NCI-H2107 treated with DMSO at 0.1 percent for 48 hours (cell line): ENCODE results near the gene GFY.
"Not testable (repeated sequence)": the region's sequence is repeated elsewhere in the genome, so short reads cannot be mapped to it uniquely, and the experiment has no call there.

Experiments
- DNase-seq: peaks from one replicate; lab custom pipeline; 2025; ENCODE audit not compliant: unreplicated experiment; lab: John Stamatoyannopoulos, UW

The GFY gene

GRCh38 chr19:49468746-49469447 lies 43.7 kb downstream of the GFY start:
- DNase-seq: peak; percentile 18

GRCh38 chr19:49469828-49470614 lies 44.8 kb downstream of the GFY start:
- DNase-seq: no peak

DNA sequence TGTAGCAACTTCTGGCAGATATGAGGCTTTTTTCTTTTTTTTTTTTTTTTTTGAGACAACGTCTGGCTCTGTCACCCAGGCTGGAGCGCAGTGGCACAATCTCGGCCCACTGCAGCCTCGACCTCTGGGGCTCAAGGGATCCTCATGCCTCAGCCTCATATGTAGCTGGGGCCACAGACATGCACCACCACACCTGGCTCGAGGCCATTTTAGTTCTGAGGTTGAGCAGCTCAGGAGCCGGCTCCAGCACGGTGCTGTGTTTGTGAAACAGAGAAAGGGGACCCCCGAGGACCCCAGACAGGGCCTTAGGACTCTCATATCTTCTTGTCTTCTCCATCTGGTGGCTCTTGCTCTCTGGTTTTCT lies 45.4 kb downstream of the GFY start:
- no peak for DNase-seq

- DNase-seq: no peak
Observed at GRCh38 chr19:49472936-49473335, 47.7 kb downstream of the GFY start.

- not testable (repeated sequence) for DNase-seq
Observed at GRCh38 chr19:49473501-49473867, 48.3 kb downstream of the GFY start.

DNA sequence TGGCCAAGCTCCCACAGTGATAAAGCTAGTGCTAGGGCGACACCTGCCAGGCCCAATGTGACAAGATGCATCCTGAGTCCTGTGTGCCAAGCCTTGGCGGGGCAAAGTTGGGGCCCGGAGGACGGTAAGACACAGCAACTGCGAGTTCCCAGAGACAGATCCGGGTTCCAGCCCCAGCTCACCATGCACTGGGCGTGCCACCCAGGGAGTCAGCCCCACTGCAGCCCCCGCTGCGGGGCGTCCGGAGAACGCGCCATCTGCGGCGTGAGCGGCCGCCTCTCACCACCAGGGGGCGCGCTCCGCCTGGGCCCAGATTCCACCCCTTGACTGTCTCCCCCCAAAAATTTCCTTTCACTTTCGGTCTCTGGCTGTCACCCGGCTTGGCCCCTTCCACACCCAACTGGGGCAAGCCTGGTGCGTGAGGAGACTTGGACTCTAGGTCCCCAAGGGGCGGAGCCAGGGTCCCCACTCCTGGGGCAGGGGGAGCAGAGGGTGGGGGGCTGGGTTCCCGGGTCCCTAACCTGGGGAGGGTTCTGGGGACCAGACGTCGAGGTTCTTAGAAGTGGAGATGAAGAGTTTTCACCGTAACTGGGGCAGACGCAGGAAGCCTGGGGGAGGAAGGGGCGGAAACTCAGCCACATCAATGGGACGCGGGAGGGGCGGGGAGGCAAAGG lies 48.8 kb downstream of the GFY start, which contains the start of gene FLT3LG:
TSS of gene FLT3LG (plus strand) at position 348 of the 674 bp plus-strand sequence. CDS start 425 bp downstream, outside the sequence.
- DNase-seq: peak; percentile 82

- no peak for DNase-seq
Observed at GRCh38 chr19:49474542-49474924, 49.3 kb downstream of the GFY start.

DNA sequence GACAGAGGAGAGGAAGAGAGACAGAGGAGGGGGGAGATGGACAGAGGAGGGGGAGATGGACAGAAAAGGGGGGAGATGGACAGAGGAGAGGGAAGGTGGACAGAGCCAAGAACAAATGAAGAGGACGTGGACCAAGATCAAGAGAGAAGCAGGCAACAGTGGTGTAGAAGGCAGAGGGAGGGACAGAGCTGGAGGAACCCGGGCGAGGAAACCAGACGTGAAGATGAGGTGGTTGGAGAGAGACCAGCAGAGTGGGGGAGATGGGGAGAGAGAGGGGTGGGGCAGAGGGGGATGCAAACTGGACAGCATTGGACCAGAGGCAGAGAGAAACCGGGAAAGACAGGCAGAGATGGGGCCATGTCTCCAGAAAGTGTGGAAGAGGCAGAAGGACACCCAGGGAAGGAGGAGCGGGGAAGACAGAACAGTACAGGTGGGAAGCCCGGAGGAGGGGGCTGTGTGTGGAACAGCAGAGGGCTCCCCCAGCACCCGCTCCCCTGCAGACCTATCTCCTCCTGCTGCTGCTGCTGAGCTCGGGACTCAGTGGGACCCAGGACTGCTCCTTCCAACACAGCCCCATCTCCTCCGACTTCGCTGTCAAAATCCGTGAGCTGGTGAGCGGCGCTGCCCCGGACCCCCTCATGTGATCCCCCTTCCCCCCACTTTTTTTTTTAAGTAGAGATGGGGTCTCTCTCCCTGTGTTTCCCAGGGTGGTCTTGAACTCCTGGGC lies 50.2 kb downstream of the GFY start:
- no peak for DNase-seq

- no peak for DNase-seq
Observed at GRCh38 chr19:49475995-49476880, 51.0 kb downstream of the GFY start.
